Hepatocyte (in vitro differentiated cells): Measurements from ENCODE around the gene ANKFN1. TPM values are rescaled to one million over a fixed set of nuclear protein-coding genes. Genes with fewer than 3 reads are reported as not detected.

Experiments
- DNase-seq: peaks from one replicate; pipeline ENCODE4 v3.0.0-alpha.2; 2016; ENCODE audit warnings: low spot score
- H2AFZ ChIP-seq: fragments of 200-600 bp; sonication (generic); 2 replicates; pipeline ENCODE4 v1.6.0; 2016; ENCODE audit warnings: antibody characterized with exemption, mild to moderate bottlenecking
- H3K27ac ChIP-seq: fragments of 200-600 bp; sonication (generic); 2 replicates; pipeline ENCODE4 v1.5.1; 2016; ENCODE audit warnings: mild to moderate bottlenecking
- H3K27me3 ChIP-seq: fragments of 200-600 bp; sonication (generic); 2 replicates; pipeline ENCODE4 v1.6.1; 2016
- H3K36me3 ChIP-seq: fragments of 200-600 bp; sonication (generic); replicated peaks from 2 replicates; pipeline ENCODE4 v1.5.1; 2016; ENCODE audit warnings: low read depth; ENCODE audit not compliant: insufficient read depth
- H3K4me1 ChIP-seq: fragments of 200-600 bp; sonication (generic); 2 replicates; pipeline ENCODE4 v1.5.1; 2016; ENCODE audit warnings: mild to moderate bottlenecking, moderate library complexity; ENCODE audit not compliant: insufficient read depth
- H3K4me2 ChIP-seq: fragments of 200-600 bp; sonication (generic); 2 replicates; pipeline ENCODE4 v1.6.0; 2016
- H3K4me3 ChIP-seq: fragments of 200-600 bp; sonication (generic); 2 replicates; pipeline ENCODE4 v1.5.1; 2016; ENCODE audit warnings: mild to moderate bottlenecking
- H3K79me2 ChIP-seq: fragments of 200-600 bp; sonication (generic); 2 replicates; pipeline ENCODE4 v1.6.0; 2017; ENCODE audit warnings: mild to moderate bottlenecking
- H3K9me2 ChIP-seq: fragments of 200-600 bp; sonication (generic); replicated peaks from 2 replicates; pipeline ENCODE4 v1.6.0; 2017; ENCODE audit warnings: mild to moderate bottlenecking; ENCODE audit not compliant: insufficient read depth
- H3K9me3 ChIP-seq: fragments of 200-600 bp; sonication (generic); 2 replicates; pipeline ENCODE4 v1.5.1; 2016; ENCODE audit warnings: low read depth, mild to moderate bottlenecking
- H4K20me1 ChIP-seq: fragments of 200-600 bp; sonication (generic); 2 replicates; pipeline ENCODE4 v1.6.0; 2016; ENCODE audit warnings: mild to moderate bottlenecking; ENCODE audit not compliant: insufficient read depth, poor library complexity, severe bottlenecking
- CTCF ChIP-seq: fragments of 200-600 bp; sonication (generic); IDR thresholded peaks from 2 replicates; pipeline ENCODE4 v1.5.1; 2016; ENCODE audit warnings: antibody characterized with exemption, mild to moderate bottlenecking; ENCODE audit not compliant: poor library complexity
- EZH2 ChIP-seq: fragments of 200-600 bp; sonication (generic); IDR thresholded peaks from 2 replicates; pipeline ENCODE4 v1.6.1; 2016; ENCODE audit warnings: antibody characterized with exemption, mild to moderate bottlenecking, borderline replicate concordance
- EZH2phosphoT487 ChIP-seq: fragments of 200-600 bp; sonication (generic); IDR thresholded peaks from one replicate; pipeline ENCODE4 v1.6.1; 2018; ENCODE audit warnings: antibody characterized with exemption, mild to moderate bottlenecking, low read depth, moderate library complexity; ENCODE audit not compliant: unreplicated experiment, severe bottlenecking
- WGBS: methylation state at CpG from one replicate; pipeline ENCODE4 v1.1.6; 2016; ENCODE audit warnings: low lambda C conversion rate; ENCODE audit errors: missing lambda C conversion rate; 5-methylcytosine and 5-hydroxymethylcytosine counted together
- polyA plus RNA-seq: library from polyadenylated mRNA; unstranded; fragments of >200 nt; fragmentation: Nextera tagmentation; extraction: Ambion mirVana; gene quantifications from 2 replicates; pipeline ENCODE4 v1.2.1, GENCODE V29; 2016
- total RNA-seq: library from RNA; depleted of rRNA; stranded (reverse); fragments of >200 nt; gene quantifications from 2 replicates; pipeline ENCODE4 v1.2.3, GENCODE V29; 2014

The ANKFN1 gene
- total and polyA plus RNA-seq, 2 experiments from 2014 or later: 0.10 to 1.2 TPM

DNA sequence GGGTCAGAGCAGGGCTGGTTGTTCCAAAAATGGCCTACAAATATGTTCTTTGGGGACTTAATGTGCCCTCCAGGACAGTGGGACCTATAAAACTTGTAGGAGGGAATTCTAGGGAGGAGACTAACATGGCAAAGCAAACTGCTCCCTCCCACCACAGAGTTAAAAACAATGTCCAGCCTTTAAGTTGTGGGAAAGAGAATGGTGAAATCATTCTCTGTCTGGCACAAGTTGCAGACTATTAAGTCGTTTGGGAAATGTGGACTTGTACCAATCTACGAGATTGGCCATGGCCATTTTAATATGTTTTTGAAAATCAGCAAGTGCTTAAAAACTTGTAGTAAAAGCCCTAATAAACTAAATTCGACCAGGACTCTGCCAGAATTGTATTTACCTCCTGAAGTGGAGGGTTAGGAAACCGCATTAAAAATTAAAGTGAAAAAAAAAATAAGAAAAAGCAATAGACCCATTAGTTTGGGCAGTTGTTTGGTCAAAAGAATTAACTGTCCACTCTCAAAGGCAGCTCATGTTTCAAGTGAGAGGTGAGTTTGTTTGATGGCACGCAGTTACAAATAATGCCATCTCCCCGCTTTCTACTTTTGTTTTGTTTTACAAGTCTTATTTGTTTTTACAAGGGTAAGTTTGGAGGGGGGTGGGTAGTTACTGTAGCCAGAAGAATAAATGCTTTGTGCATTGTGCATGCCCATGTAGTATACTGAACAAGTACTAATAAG is 32.4 kb downstream of the ANKFN1 start:
- Histone ChIP-seq H3K4me1 (no peaks in the 10 kb centered on the region), H2AFZ (no peak overlapping the region), H3K36me3 (no peaks in the 10 kb centered on the region), H3K4me2 (no peak overlapping the region), H3K27ac (peak overlapping the region; percentile 53), H3K9me3 (no peaks in the 10 kb centered on the region), H3K79me2 (no peaks in the 10 kb centered on the region), H3K9me2 (no peaks in the 10 kb centered on the region), H3K4me3 (no peak overlapping the region), H3K27me3 (no peaks in the 10 kb centered on the region), H4K20me1 (no peaks in the 10 kb centered on the region)
- WGBS: 58% methylated on average over 6 of the region's 6 CpGs
- peak; percentile 27 for DNase-seq
- TF ChIP-seq EZH2: no peak

GRCh38 chr17:56186222-56186786 is 33.0 kb downstream of the ANKFN1 start:
- TF ChIP-seq CTCF (no peak), EZH2 (no peak), EZH2phosphoT487 (no peak)
- no peaks in the 10 kb centered on the region for H3K27me3 ChIP-seq
- DNase-seq: no peak
- no peaks in the 10 kb centered on the region for H3K4me1 ChIP-seq
- H4K20me1 ChIP-seq: no peaks in the 10 kb centered on the region
- no peaks in the 10 kb centered on the region for H3K79me2 ChIP-seq
- no peaks in the 10 kb centered on the region for H3K36me3 ChIP-seq
- no peaks in the 10 kb centered on the region for H3K9me3 ChIP-seq
- H2AFZ ChIP-seq: no peak overlapping the region
- no peak overlapping the region for H3K27ac ChIP-seq
- H3K4me3 ChIP-seq: no peak overlapping the region
- no peak overlapping the region for H3K4me2 ChIP-seq
- no peaks in the 10 kb centered on the region for H3K9me2 ChIP-seq
- 76% methylated on average over 7 of the region's 7 CpGs for WGBS

- Histone ChIP-seq H3K9me3 (no peaks in the 10 kb centered on the region), H3K9me2 (no peaks in the 10 kb centered on the region), H3K4me3 (no peak overlapping the region), H3K4me1 (no peaks in the 10 kb centered on the region), H3K27me3 (no peaks in the 10 kb centered on the region), H3K79me2 (no peaks in the 10 kb centered on the region), H3K36me3 (no peaks in the 10 kb centered on the region), H4K20me1 (no peaks in the 10 kb centered on the region), H2AFZ (no peak overlapping the region), H3K4me2 (no peak overlapping the region), H3K27ac (no peak overlapping the region)
- TF ChIP-seq EZH2phosphoT487 (no peak), EZH2 (no peak), CTCF (no peak)
- 85% methylated on average over 5 of the region's 5 CpGs for WGBS
- DNase-seq: no peak
These were observed 50.2 kb downstream of the ANKFN1 start for GRCh38 chr17:56203430-56203829.

GRCh38 chr17:56206351-56206750 is 53.1 kb downstream of the ANKFN1 start:
- Histone ChIP-seq H3K4me2 (no peak overlapping the region), H3K9me2 (no peaks in the 10 kb centered on the region), H3K27me3 (no peaks in the 10 kb centered on the region), H3K27ac (no peak overlapping the region), H3K4me1 (no peaks in the 10 kb centered on the region), H3K9me3 (no peaks in the 10 kb centered on the region), H2AFZ (no peak overlapping the region), H3K79me2 (no peaks in the 10 kb centered on the region), H3K36me3 (no peaks in the 10 kb centered on the region), H3K4me3 (no peak overlapping the region), H4K20me1 (no peaks in the 10 kb centered on the region)
- WGBS: 82% methylated on average over 6 of the region's 6 CpGs
- TF ChIP-seq EZH2 (no peak), EZH2phosphoT487 (no peak), CTCF (no peak)
- DNase-seq: no peak
